Psoas muscle (tissue), 8 donors: Measurements from ENCODE around the gene AKR7A2. TPM values are rescaled to one million over a fixed set of nuclear protein-coding genes. Genes with fewer than 3 reads are reported as not detected.

Source experiments
- ATAC-seq, 4 donors: fragments of 200-7000 bp; cut with Tn5 transposase; one replicate each; pipeline ENCODE4 v1.9.1; 2020; ENCODE audit warnings: moderate library complexity in 3 of 4, mild to moderate bottlenecking in 2 of 4
- DNase-seq, 2 donors: peaks; one replicate each; pipeline ENCODE4 v3.0.0-alpha.2; 2020
- H3K27ac ChIP-seq: fragments of 200-600 bp; one replicate; pipeline ENCODE4 v1.8.0; 2022
- H3K27me3 ChIP-seq, 3 donors: fragments of 200-600 bp in 1 of 3; one replicate each; pipeline versions ENCODE4 v1.6.1 to v1.8.0; 2013 to 2022; ENCODE audit warnings: low read length in 2 of 3, mild to moderate bottlenecking in 2 of 3, moderate library complexity in 1 of 3; ENCODE audit not compliant: insufficient read depth in 3 of 3
- H3K36me3 ChIP-seq, 2 donors: fragments of 200-600 bp in 1 of 2; one replicate each; pipeline versions ENCODE4 v1.6.1 to v1.8.0; 2013 to 2022; ENCODE audit warnings: low read depth in 1 of 2, mild to moderate bottlenecking in 1 of 2, moderate library complexity in 1 of 2; ENCODE audit not compliant: insufficient read depth in 1 of 2
- H3K4me1 ChIP-seq: fragments of 200-600 bp; one replicate; pipeline ENCODE4 v1.8.0; 2022
- H3K4me3 ChIP-seq: fragments of 200-600 bp; one replicate; pipeline ENCODE4 v1.8.0; 2022; ENCODE audit warnings: mild to moderate bottlenecking
- H3K9me3 ChIP-seq: fragments of 200-600 bp; one replicate; pipeline ENCODE4 v1.8.0; 2022
- CTCF ChIP-seq: fragments of 200-600 bp; IDR thresholded peaks from one replicate; pipeline ENCODE4 v1.8.0; 2022; ENCODE audit warnings: antibody characterized with exemption
- WGBS, 3 donors: extraction: QIAGEN DNeasy Blood & Tissue Kit; methylation state at CpG; one replicate each; pipeline versions ENCODE4 v1.1.6 to v1.1.7; 2013; 5-methylcytosine and 5-hydroxymethylcytosine counted together
- intact Hi-C, 2 donors: fragments of 100-400 bp; cut with DNase I; formaldehyde crosslinking; loops; one replicate each; pipeline versions ENCODE4 v1.11.0 to v1.14.2; 2022
- polyA plus RNA-seq, 3 donors: library from polyadenylated mRNA; stranded (reverse); fragments of 200-250 nt; gene quantifications; one replicate each; pipeline ENCODE4 v1.2.3, GENCODE V29; 2013
- total RNA-seq, 4 donors: library from RNA; stranded (reverse); fragmentation: NEBNext Ultra II Directional in 2 of 4; extraction: Animal tissue kit (Norgen Biotek cat#: 25700) in 2 of 4; gene quantifications; one replicate each; pipeline versions ENCODE4 v1.2.1 to v1.2.4, GENCODE V29; 2021 to 2023
- donor health status: healthy with polysubstance abuse.
- donor health status: DM: no; HTN: no; CAD: no; lungs with moderate emphysema.
- donor health status: Bipolar disorder and iron deficiency.
- donor health status: healthy.
- donor health status: DM: yes; HTN: yes; CAD: no.
- donor health status: DM: no; HTN: no; CAD: no.
- donor health status: DM: no; HTN: no; CAD: no.
- donor health status: DM: yes; HTN: yes; CAD: no.

AKR7A2 gene
- total and polyA plus RNA-seq, 7 donors = 24.6 to 52.2 (median 30.3) TPM

DNA sequence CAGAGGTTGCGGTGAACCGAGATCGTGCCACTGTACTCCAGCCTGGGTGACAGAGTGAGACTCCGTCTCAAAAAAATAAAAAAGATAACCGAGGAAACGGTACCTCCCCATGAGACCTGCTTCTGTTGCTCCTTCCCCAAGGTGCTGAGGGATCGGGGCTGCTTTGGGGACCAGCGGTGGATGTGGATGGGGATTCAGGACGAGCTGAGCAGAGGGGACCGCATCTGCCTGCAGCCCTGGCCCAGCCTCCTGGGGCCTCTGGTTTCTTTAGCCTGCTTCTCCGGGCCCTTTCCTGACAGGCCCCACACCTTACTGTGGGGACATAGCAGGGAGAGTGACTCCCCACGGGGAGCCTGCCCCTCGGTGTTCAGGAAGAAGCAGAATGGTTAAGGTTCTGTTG, 17.2 kb upstream of the AKR7A2 start:
- H3K4me3 ChIP-seq = no peak overlapping the region
- DNase-seq = peak in 1 of 2 donors; percentile 7
- no peak for ATAC-seq
- H3K36me3 ChIP-seq = peaks cover 0 to 77% of the 10 kb centered on the region in 2 donors
- no peaks in the 10 kb centered on the region for H3K4me1 ChIP-seq
- no peak for TF ChIP-seq CTCF
- 83 to 90% (median 87%) methylated on average over 13 of the region's 13 CpGs for WGBS, 3 donors
- no peaks in the 10 kb centered on the region for H3K27me3 ChIP-seq
- H3K27ac ChIP-seq = no peak overlapping the region
- intact Hi-C loops = no loop called here
- H3K9me3 ChIP-seq = no peaks in the 10 kb centered on the region

GRCh38 chr1:19328486-19328885, 16.5 kb upstream of the AKR7A2 start:
- WGBS, 3 donors = 92 to 94% (median 93%) methylated on average over 13 to 18 of the region's 18 CpGs
- ATAC-seq (no peak), DNase-seq (peak in 1 of 2 donors; percentile 14)
- Histone ChIP-seq H3K36me3 (peaks cover 4 to 82% of the 10 kb centered on the region in 2 donors), H3K9me3 (no peaks in the 10 kb centered on the region), H3K27ac (no peak overlapping the region), H3K4me3 (no peak overlapping the region), H3K27me3 (no peaks in the 10 kb centered on the region), H3K4me1 (no peaks in the 10 kb centered on the region)
- no peak for TF ChIP-seq CTCF
- intact Hi-C loops = no loop called here

DNA sequence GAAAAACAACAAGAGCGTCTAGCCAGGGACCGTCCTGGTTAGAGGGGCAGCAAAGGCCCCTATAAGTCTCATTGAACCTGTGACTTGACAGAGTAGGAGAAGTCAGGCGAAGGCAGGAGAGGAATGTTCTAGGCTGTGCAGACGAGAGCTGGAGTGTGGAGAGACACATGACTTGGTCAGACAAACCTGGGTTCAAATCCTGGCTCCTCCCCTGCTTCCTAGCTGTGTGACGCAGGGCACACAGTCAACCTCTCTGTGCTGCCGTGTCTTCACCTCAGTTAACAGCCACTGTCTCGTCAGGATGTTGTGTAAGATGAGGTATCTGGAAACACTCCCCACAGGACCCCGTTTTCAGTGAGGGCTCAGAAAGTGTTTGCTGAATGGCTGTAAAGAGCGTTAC, 15.8 kb upstream of the AKR7A2 start:
- H3K4me1 ChIP-seq = no peaks in the 10 kb centered on the region
- DNase-seq (no peak), ATAC-seq (no peak)
- no peak overlapping the region for H3K4me3 ChIP-seq
- 87 to 93% (median 89%) methylated on average over 9 of the region's 9 CpGs for WGBS, 3 donors
- H3K9me3 ChIP-seq = no peaks in the 10 kb centered on the region
- H3K36me3 ChIP-seq = peaks cover 4 to 84% of the 10 kb centered on the region in 2 donors
- no peak for TF ChIP-seq CTCF
- no peak overlapping the region for H3K27ac ChIP-seq
- intact Hi-C loops = no loop called here
- H3K27me3 ChIP-seq = no peaks in the 10 kb centered on the region

- DNase-seq = no peak
- 83 to 89% (median 88%) methylated on average over 16 of the region's 16 CpGs for WGBS, 3 donors
- peaks cover 4 to 84% of the 10 kb centered on the region in 2 donors for H3K36me3 ChIP-seq
Observed at GRCh38 chr1:19327301-19327700, 15.4 kb upstream of the AKR7A2 start.

More at GRCh38 chr1:19327301-19327700, 15.4 kb upstream of the AKR7A2 start:
- Histone ChIP-seq H3K4me1 (no peaks in the 10 kb centered on the region), H3K27ac (no peak overlapping the region), H3K4me3 (no peak overlapping the region), H3K9me3 (no peaks in the 10 kb centered on the region), H3K27me3 (no peaks in the 10 kb centered on the region)
- no peak for TF ChIP-seq CTCF
- ATAC-seq = no peak
- intact Hi-C loops = no loop called here
